Astrocyte of the spinal cord (primary cell): Measurements from ENCODE around the gene IRF3.
"Not testable (repeated sequence)": the region's sequence is repeated elsewhere in the genome, so short reads cannot be mapped to it uniquely, and the experiment has no call there.

Experiments
- DNase-seq: peaks from one replicate; pipeline ENCODE4 v3.0.0; 2011; ENCODE audit warnings: low read depth, low spot score
- H3K4me3 ChIP-seq: 2 replicates; pipeline ENCODE4 v1.5.1; 2011; ENCODE audit warnings: low read depth, mild to moderate bottlenecking, low read length, moderate library complexity
- in situ Hi-C: cut with HindIII; loops from 2 replicates; pipeline ENCODE4 v1.10.0; 2017; ENCODE audit warnings: low sequenced_read_pairs
- TF ChIP-seq, protein P1 (sequence below): IDR thresholded peaks from 2 replicates; pipeline ENCODE4 v1.5.1; 2012; ENCODE audit warnings: low read depth, mild to moderate bottlenecking, low read length, inconsistent platforms

The IRF3 gene

DNA sequence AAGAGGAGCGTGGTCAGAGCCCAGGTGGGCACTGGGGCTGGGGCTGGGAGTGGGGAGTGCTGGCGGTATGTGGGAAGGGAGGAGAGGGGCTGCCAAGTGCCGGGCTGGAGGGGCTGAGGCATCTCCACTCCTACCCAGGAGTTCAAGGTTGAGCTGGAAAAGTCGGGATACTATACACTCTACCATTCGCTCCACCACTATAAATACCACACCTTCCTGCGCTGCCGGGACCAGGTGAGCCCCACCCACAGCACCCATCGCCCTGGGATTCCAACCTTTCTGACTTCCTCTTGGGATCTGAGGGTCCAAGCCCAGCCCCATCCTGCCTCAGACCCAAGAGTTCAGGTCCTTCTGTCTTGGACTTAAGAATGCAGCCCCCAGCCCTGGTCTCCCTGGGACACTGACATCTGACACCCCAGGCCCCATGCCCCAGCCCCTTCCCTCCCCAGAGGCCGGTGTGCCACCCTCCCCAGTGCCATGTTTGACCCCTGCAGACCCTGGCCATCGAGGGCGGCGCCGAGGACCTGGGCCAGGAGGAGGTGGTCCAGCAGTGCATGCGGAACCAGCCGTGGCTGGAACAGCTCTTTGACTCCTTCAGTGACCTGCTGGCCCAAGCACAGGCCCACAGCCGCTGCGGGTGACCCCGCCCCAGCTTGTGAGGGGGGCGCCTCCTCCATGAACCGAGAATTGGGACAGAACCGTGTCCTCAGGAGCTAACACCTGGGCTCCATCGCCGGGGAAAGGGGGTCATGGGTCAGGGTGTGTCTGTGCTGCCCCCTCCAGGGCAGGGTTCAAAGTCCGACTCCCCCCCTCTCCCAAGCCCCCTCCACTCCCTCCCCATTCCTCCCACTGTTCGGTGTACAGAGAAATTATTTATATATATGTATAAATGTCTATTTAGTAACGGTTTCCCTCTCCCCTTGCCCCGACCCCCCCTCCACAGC is 40.4 kb downstream of the IRF3 start:
- H3K4me3 ChIP-seq, result no peak overlapping the region
- DNase-seq, result no peak
- in situ Hi-C loops, result no loop called here
- TF ChIP-seq, protein P1, sequence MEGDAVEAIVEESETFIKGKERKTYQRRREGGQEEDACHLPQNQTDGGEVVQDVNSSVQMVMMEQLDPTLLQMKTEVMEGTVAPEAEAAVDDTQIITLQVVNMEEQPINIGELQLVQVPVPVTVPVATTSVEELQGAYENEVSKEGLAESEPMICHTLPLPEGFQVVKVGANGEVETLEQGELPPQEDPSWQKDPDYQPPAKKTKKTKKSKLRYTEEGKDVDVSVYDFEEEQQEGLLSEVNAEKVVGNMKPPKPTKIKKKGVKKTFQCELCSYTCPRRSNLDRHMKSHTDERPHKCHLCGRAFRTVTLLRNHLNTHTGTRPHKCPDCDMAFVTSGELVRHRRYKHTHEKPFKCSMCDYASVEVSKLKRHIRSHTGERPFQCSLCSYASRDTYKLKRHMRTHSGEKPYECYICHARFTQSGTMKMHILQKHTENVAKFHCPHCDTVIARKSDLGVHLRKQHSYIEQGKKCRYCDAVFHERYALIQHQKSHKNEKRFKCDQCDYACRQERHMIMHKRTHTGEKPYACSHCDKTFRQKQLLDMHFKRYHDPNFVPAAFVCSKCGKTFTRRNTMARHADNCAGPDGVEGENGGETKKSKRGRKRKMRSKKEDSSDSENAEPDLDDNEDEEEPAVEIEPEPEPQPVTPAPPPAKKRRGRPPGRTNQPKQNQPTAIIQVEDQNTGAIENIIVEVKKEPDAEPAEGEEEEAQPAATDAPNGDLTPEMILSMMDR, result no peak

DNA sequence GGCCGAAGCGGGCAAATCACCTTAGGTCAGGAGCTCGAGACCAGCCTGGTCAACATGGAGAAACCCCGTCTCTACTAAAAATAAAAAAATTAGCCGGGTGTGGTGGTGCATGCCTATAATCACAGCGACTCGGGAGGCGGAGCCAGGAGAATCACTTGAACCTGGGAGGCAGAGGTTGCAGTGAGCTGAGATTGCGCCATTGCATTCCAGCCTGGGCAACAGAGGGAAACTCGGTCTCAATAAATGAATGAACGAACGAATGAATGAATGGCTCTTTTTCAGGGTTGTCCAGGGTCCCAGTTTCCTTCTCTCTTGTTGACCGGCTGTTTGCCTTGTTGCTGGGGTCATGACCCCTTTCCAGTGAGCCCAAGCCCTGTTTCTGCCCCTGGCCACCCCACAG is 47.8 kb downstream of the IRF3 start:
- H3K4me3 ChIP-seq, DNase-seq, in situ Hi-C loops: not testable (repeated sequence)

DNA sequence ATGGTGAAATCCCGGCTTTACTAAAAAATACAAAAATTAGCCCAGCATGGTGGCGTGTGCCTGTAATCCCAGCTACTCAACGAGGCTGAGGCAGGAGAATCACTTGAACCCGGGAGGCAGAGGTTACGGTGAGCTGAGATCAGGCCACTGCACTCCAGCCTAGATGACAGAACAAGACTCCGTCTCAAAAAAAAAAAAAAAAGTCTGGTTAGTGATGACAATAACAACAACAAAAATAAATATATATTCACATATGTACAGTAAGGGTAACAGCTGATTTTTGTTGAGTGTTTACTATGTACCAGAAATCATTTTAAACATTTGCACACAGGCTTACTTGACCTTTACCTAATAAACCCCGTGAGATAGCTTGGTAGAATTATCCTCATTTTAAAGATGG is 48.7 kb downstream of the IRF3 start:
- in situ Hi-C loops, result no loop called here
- no peak overlapping the region for H3K4me3 ChIP-seq
- DNase-seq, result no peak
- TF ChIP-seq, protein P1, result no peak

DNA sequence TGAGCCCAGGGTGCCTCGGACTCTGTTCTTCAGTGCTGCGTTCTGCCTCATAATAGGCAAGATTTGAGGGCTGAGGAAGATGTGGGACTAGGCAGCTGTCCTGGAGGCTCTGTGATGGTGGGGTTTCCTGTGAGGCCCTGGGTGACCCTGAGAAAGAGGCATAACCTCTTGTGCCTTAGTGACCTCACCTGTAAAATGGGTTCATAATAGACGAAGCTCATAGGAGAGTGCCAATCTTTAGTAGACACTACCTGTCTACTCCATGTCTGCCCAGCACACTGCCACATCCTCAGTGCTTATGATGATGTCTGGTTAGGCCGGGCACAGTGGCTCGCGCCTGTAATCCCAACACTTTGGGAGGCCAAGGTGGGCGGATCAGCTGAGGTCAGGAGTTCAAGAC is 49.1 kb downstream of the IRF3 start:
- H3K4me3 ChIP-seq, result no peak overlapping the region
- in situ Hi-C loops, result no loop called here

DNA sequence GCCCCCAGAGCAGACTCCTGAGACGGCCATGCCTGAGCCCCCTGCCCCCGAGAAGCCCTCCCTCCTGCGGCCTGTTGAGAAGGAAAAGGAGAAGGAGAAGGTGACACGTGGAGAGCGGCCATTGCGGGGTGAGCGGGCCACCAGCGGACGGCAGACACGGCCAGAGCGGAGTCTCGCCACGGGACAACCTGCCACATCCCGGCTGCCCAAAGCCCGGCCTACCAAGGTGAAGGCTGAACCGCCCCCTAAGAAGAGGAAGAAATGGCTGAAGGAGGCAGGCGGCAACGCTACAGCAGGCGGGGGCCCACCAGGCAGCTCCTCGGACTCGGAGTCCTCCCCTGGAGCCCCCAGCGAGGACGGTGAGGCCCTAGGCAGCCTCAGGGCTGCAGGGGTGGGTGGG is 49.8 kb downstream of the IRF3 start:
- no peak overlapping the region for H3K4me3 ChIP-seq
- in situ Hi-C loops, result no loop called here
- TF ChIP-seq, protein P1, result no peak
- no peak for DNase-seq

More for the DNA sequence above, 49.1 kb downstream of the IRF3 start:
- TF ChIP-seq, protein P1, result no peak
- no peak for DNase-seq

DNA sequence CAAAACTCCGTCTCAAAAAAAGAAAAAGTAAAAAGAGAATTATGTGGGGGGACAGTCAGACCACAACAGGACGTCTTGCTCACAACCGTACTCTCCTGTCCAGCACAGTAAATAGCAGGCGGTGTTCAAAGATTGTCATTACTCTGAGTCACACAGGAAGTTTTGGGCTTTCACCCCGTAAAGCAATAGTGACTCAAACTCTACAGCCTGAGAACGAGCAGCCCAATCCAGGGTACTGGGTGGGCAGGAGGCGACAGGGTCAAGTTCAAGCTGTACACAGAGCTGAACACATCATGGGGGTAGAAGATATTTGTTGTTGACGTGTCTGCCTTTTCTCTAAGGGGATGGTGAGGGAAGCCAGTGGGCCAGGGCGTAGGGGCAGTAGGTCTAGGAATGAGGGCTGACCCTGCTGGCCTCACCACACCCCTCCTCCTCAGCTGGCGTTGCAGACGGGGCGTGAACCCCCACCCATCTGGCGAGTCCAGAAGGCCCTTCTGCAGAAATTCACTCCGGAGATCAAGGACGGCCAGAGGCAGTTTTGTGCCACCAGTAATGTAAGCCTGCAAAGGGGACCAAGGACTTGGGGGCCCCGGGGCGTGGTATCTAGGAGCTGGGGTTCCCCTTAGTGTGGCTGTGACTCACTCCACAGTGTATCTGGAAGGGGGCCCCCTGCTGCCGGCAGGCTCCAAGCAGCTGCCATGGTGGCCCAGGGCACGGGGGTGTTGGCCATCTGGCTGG is 51.4 kb downstream of the IRF3 start:
- TF ChIP-seq, protein P1, result peak; percentile 23
- H3K4me3 ChIP-seq, result no peak overlapping the region
- peak; percentile 81 for DNase-seq
- in situ Hi-C loops, result no loop called here

DNA sequence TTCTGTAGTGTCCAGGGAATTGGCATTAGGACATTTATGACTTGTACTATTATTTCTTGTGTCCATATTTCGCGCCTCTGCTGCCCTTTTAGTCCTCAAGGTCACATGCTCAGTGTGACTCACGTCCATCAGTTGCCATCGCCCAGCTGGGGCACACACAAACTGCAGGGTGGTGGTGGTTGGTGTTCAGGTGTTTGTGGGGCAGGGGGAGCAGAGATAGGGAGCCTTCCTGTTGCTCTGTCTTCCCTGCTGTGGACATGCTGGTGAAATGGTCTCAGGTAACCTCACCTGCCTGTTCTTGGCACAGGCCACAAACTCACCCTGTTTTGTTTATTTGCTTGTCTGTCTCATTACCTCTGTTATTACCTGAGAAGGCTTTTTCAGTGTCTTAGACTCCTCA is 52.3 kb downstream of the IRF3 start:
- no peak for DNase-seq
- TF ChIP-seq, protein P1, result no peak
- in situ Hi-C loops, result no loop called here
- H3K4me3 ChIP-seq, result no peak overlapping the region
